Testis (tissue), 2 donors: ENCODE results near the gene SEC24D.

ENCODE experiments used
- POLR2A ChIP-seq: fragments of 450-650 bp; IDR thresholded peaks from one replicate; pipeline ENCODE4 v1.6.1; 2017; ENCODE audit warnings: antibody characterized with exemption, mild to moderate bottlenecking, moderate library complexity
- TF ChIP-seq, protein P1 (sequence below), 3 experiments: fragments of 450-650 bp in 2 of 3; fragments of 200-600 bp in 1 of 3; sonication (generic) in 1 of 3; IDR thresholded peaks; one replicate each; pipeline ENCODE4 v1.5.1; 2016 to 2019; ENCODE audit warnings: antibody characterized with exemption in 3 of 3, mild to moderate bottlenecking in 2 of 3, moderate library complexity in 1 of 3

DNA sequence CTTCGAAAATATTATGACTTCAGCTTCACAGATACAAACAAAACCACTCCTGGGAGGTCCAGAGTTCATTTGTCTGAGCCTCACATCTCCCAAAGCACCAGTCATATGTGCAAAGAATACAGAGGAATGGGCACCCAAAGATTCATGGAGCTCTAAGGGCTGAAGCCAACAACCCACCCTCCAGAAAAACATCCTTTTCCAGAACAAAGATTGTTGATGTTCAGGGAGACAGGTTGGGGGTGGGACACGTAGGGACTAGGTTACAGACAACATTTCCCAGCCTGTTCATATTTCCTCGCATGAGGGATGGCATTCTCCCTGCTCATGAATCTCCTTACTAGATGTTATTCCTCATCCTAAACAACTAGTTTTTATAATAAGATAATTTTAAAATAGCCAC, 79.5 kb downstream of the SEC24D start:
- TF ChIP-seq, protein P1, sequence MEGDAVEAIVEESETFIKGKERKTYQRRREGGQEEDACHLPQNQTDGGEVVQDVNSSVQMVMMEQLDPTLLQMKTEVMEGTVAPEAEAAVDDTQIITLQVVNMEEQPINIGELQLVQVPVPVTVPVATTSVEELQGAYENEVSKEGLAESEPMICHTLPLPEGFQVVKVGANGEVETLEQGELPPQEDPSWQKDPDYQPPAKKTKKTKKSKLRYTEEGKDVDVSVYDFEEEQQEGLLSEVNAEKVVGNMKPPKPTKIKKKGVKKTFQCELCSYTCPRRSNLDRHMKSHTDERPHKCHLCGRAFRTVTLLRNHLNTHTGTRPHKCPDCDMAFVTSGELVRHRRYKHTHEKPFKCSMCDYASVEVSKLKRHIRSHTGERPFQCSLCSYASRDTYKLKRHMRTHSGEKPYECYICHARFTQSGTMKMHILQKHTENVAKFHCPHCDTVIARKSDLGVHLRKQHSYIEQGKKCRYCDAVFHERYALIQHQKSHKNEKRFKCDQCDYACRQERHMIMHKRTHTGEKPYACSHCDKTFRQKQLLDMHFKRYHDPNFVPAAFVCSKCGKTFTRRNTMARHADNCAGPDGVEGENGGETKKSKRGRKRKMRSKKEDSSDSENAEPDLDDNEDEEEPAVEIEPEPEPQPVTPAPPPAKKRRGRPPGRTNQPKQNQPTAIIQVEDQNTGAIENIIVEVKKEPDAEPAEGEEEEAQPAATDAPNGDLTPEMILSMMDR (IDR thresholded peaks at IDR 0.05) = no peak
- TF ChIP-seq POLR2A = no peak
